HG02623 (cell line): ENCODE data around the gene ABCB11.
A peak's percentile ranks its signal among the peaks of the same experiment; 100 is the strongest.
"Not testable (repeated sequence)": the region's sequence is repeated elsewhere in the genome, so short reads cannot be mapped to it uniquely, and the experiment has no call there.

Experiments
- ATAC-seq: cut with Tn5 transposase; IDR thresholded peaks from one replicate; pipeline ENCODE4 v1.9.1; 2021; ENCODE audit warnings: moderate library complexity; ENCODE audit not compliant: unreplicated experiment

ABCB11 gene

DNA sequence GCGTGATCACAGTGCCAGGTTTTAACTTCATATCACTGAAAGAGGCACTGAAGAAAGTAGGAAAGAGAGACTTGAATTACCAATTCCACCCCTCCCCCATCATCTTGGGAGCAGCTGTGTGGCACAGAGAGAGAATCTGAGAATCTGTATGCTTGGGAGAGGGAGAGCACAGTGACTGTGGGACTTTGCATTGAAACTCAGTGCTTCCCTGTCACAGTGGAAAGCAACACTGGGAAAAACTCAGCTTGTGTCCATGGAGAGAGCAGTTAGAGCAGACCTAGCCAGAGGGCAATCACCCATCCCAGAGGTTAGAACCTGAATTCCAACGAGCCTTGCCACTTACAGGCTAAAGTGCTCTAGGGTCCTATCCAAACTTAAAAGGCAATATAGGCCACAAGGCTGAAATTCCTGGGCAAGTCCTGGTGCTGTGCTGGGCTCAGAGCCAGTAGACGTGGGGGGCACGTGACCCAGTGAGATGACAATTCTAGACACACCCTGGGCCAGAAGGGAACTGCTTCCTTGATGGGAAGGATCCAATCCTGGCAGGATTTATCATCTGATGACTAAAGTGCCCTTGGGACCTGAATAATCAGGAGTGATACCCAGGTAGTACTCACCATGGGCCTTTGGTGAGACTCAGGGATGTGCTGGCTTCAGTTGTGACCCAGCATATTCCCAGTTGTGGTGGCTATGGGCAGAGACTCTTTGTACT is 15.5 kb upstream of the ABCB11 start:
- ATAC-seq: no peak

- no peak for ATAC-seq
Measured at GRCh38 chr2:169042856-169043255, 11.7 kb upstream of the ABCB11 start.

DNA sequence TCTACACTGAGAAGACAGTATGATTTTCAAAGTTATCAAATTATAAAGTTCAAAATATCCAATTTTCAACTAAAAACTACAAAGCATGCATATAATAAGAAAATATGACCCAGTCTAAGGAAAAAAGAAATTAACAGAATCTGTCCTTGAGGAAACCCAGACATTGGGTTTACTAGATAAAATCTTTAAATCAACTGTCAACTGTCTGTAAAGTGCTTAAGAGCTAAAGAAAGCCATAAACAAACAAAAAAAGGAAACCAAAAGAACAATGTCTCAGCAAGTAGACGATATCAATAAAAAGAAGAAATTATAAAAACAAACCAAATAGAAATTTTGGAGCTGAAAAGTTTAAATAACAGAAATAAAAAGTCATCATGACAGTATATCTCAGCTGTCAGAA is 10.5 kb upstream of the ABCB11 start:
- no peak for ATAC-seq

DNA sequence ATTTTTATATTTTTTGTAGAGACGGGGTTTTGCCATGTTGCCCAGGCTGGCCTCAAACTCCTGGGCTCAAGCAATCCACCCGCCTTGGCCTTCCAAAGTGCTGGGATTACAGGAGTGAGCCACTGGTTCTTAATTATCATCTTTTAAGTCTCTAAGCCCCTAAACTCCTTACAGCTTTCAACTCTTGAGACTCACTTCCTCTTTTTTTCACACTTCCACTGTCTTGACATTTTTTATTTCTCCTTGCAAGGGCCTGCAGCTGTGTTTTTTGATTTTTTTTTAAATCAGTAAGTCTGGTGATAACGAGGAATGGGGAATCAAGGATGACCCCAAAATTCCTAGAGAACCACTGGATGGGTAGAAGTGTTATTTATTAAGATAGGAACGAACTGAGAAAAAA is 8.6 kb upstream of the ABCB11 start:
- ATAC-seq: no peak

DNA sequence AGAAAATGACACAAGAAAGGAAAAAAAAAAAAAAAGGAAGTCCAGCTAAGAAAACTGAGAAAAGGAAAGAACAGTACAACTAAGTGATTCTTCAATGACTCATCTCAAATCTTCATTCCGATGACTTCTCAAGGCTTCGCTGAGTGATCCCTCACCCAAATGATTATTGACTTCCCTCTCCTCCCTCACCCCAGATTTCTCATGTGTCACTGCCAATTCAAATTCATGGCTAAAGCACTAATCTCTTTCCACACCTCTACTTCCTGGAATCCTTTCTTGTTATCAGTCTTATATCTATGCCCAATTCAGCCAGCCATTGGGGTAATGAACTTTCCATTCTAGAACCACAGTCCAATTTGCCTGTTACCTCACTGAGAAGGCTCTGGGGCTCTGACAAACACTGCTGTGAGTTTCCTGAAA is 7.2 kb upstream of the ABCB11 start:
- ATAC-seq: peak; percentile 62

DNA sequence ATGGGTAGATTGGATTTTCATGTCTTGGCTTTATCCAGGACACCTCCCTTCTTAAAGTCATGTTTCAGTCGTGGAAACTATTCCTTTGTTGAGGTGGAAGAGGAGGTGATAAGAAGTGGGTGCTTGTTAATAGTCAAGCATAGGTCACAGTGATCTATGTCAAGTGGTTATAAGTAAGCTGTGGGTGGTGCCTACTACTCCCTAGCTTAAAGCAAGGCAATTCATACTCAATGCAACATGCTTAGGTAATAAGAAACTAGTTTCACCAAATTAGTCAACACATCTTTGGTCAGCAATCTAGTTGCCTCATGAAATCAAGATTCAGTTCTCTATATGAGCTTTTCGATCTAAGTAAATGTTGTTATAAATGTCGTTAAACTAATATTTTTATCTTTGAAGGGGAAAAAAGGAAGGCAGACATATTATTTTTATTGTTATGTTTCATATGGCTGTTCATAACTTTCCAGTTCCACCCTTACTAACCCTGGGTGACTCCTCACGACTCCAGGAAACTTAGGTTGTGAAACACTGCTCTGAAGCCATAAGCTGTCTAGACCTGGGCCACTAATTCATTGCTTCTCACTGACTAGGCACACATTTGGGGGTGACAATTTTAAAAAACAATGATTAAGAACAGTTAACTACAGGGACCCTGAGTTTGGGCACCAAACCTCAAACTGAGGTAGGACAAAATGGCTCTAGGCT is 5.8 kb upstream of the ABCB11 start:
- peak; percentile 42 for ATAC-seq

- ATAC-seq: no peak
Measured at GRCh38 chr2:169035887-169036286, 4.8 kb upstream of the ABCB11 start.

GRCh38 chr2:169034984-169035544 is 3.9 kb upstream of the ABCB11 start:
- no peak for ATAC-seq

DNA sequence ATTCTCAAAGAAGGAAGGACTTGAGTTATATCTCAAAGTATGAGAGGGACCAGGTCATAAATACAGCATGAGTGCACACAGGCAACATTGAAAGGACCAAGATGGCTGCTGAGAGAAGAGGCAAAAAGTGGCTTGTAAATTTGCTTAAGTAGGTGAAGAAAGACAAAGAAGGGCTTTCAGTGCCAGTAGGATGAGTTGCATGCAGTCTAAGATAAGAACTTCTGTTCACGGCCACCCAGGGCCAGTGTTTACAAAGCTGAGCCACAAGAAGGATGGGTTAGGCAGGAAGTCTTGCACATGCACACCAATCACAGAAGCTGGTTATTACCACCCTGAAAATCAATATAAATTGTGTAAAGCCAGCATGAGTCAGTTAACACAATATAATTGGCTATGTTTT is 3.1 kb upstream of the ABCB11 start:
- no peak for ATAC-seq

DNA sequence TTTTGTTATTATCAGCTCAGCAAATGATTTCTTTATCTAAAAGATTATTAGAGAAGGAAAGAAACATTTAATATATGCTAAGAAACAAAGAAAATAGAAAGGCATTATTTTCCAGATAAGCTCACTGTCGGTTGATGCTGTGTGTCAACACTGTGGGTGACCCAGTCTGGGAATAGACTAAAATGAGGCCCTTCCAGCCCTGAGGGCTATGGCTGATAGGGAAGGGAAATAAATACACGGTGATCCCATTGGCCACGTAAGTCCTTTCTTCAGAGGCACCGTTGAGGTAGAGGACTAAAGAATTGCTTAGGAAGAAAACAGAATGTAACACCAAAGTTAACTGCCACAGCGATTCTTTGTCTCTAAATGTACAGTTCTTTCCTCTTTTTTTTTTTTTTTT is 1.8 kb downstream of the ABCB11 start:
- ATAC-seq: no peak

GRCh38 chr2:169027234-169027633 is 3.9 kb downstream of the ABCB11 start:
- ATAC-seq: no peak

- no peak for ATAC-seq
Measured at GRCh38 chr2:169026056-169026455, 5.1 kb downstream of the ABCB11 start.

- no peak for ATAC-seq
Measured at GRCh38 chr2:169023161-169023560, 8.0 kb downstream of the ABCB11 start.

GRCh38 chr2:169018390-169018789 is 12.7 kb downstream of the ABCB11 start:
- ATAC-seq: no peak

- no peak for ATAC-seq
Measured at GRCh38 chr2:169015943-169016342, 15.2 kb downstream of the ABCB11 start.

DNA sequence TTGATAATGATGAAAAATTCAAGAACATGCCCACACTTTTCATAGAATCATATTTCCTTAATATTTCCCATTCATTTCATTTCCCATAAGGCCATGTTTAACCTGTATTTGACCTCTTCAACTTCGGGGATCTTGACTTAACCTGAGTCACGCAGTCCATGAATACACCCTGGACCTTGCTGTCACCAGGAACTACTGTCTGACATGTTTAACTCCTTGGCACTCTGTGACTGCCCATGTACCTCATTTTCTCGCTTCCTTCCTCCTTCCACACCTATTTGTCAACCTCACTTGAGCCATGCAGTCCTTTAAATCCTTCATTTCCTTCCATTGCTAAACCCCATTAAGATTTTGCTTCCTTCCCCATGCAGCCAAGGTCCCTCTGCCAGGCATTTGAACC is 16.3 kb downstream of the ABCB11 start:
- no peak for ATAC-seq

DNA sequence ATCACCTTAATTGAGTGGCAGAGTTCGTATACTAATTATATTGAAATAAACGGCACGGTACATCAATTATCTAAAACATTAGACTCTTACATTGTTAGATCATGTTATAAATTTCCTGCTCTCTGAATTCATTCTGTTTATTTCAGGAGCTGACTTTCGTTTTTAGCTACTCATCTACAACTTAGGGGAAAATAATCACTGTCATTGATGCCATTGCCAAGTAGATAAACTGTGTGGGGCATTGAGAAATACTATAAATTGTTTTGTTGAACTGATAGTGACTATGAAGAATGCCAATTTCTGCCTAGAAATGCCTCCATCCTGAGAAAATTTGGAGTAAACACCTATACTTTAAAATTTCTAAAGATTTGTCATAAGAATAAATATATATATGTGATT is 17.5 kb downstream of the ABCB11 start:
- ATAC-seq: no peak

DNA sequence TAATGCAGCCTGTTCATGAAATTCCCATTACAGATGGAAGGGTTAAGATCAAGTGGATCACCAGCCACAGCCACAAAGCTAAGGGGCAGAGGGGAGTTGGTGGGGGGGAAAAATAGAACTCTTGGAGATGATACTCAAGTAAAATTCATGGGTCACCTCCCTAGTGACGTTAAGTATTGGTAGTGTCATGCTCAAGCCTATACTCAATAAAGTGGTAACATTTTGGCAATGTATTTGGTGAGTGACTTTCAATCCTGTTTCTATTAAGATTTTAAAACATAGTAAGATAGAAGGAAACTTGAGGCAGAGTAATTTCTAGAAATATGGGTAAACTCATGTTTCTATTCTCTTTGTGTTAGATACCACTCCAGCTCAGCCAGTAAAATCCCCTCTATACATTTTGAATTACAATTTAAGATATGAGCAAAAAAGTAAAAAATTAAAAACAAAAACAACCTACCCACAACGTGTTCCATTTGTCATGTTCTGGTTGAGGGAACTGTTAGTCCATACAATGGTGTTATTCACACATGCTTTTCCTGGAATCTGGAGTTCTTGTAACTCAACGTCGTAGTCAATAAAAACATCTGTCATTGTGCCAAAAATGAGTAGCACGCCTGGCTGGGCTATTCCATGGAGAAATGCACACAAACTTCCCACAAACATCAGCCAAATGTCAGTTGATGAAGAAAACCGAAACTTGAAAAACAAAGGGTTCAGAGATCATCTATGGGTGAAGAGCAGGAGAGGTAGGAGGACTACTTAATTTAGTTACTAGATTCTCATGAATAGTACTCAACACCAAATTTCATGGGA is 18.1 kb downstream of the ABCB11 start:
- no peak for ATAC-seq

- not testable (repeated sequence) for ATAC-seq
Measured at GRCh38 chr2:169012191-169012792, 18.8 kb downstream of the ABCB11 start.

GRCh38 chr2:169011698-169012097 is 19.4 kb downstream of the ABCB11 start:
- no peak for ATAC-seq
